Kidney (tissue), 14 donors: ENCODE measurements around the gene ARID3A. TPM values are rescaled to one million over a fixed set of nuclear protein-coding genes. Genes with fewer than 3 reads are reported as not detected.
A peak's percentile ranks its signal among the peaks of the same experiment; 100 is the strongest.

Experiments used
- DNase-seq, 5 donors: peaks; one replicate each; pipeline ENCODE4 v3.0.0-alpha.2; 2013 to 2020
- FAIRE-seq: peaks from 2 replicates; lab custom pipeline; 2012; peaks lifted over from hg19 to GRCh38; lab: Jason Lieb, UNC
- H3K27ac ChIP-seq, 2 donors: one replicate each; pipeline ENCODE4 v1.7.0; 2013; ENCODE audit warnings: low read depth in 2 of 2, low read length in 2 of 2, inconsistent platforms in 1 of 2
- H3K27me3 ChIP-seq: one replicate; pipeline ENCODE4 v1.7.1; 2013; ENCODE audit warnings: low read length, inconsistent platforms; ENCODE audit not compliant: control insufficient read depth, insufficient read depth
- H3K36me3 ChIP-seq, 3 donors: one replicate each; pipeline versions ENCODE4 v1.7.0 to v1.7.1; 2013; ENCODE audit warnings: low read length in 3 of 3, control low read depth in 1 of 3, inconsistent platforms in 1 of 3; ENCODE audit not compliant: insufficient read depth in 3 of 3, control insufficient read depth in 2 of 3
- H3K4me1 ChIP-seq, 3 donors: one replicate each; pipeline versions ENCODE4 v1.7.0 to v1.7.1; 2013; ENCODE audit warnings: low read length in 3 of 3, inconsistent platforms in 1 of 3, low read depth in 1 of 3; ENCODE audit not compliant: control insufficient read depth in 2 of 3, insufficient read depth in 2 of 3
- H3K4me3 ChIP-seq, 3 donors: one replicate each; pipeline versions ENCODE4 v1.7.0 to v1.8.1; 2013; ENCODE audit warnings: low read length in 3 of 3, control low read depth in 1 of 3, inconsistent platforms in 1 of 3
- H3K9ac ChIP-seq, 3 donors: one replicate each; pipeline versions ENCODE4 v1.7.0 to v1.7.1; 2013; ENCODE audit warnings: low read length in 3 of 3, control low read depth in 1 of 3, inconsistent platforms in 1 of 3
- H3K9me3 ChIP-seq, 3 donors: one replicate each; pipeline versions ENCODE4 v1.7.0 to v1.7.1; 2013; ENCODE audit warnings: low read length in 3 of 3, control low read depth in 1 of 3, inconsistent platforms in 1 of 3; ENCODE audit not compliant: control insufficient read depth in 2 of 3, insufficient read depth in 1 of 3
- CTCF ChIP-seq: IDR thresholded peaks from 3 replicates; pipeline ENCODE4 v1.5.1; 2012; ENCODE audit warnings: mild to moderate bottlenecking, moderate library complexity, borderline replicate concordance; ENCODE audit not compliant: insufficient read depth; ENCODE audit errors: extremely low read depth
- intact Hi-C: fragments of 100-400 bp; cut with DNase I; formaldehyde crosslinking; loops from one replicate; pipeline ENCODE4 v1.11.1; 2022
- polyA plus RNA-seq: library from polyadenylated mRNA; stranded (reverse); fragments of 350-450 nt; fragmentation: Illumina TruSeq; extraction: RNeasy Lipid Tissue Mini Kit (QIAGEN cat#74804); gene quantifications from one replicate; pipeline ENCODE4 v1.2.3, GENCODE V29; 2014; ENCODE audit warnings: low read depth, low replicate concordance; ENCODE audit not compliant: insufficient read depth
- total RNA-seq: library from RNA; stranded (reverse); fragmentation: NEBNext Ultra II Directional; extraction: Animal tissue kit (Norgen Biotek cat#: 25700); gene quantifications from one replicate; pipeline ENCODE4 v1.2.1, GENCODE V29; 2021
- donor health status: control.
- donor health status: control.
- donor health status: control.
- donor health status: control.
- donor health status: control.
- donor health status: DM: yes; HTN: yes; CAD: no.
- donor health status: Normal renal cell carcinoma (clear cell type).

ARID3A gene
- total and polyA plus RNA-seq, 2 donors from 2014 or later, result 5.6 to 16.9 TPM

GRCh38 chr19:1012334-1012733 lies 86.5 kb downstream of the ARID3A start:
- no peak overlapping the region for H3K27ac ChIP-seq
- no peaks in the 10 kb centered on the region for H3K27me3 ChIP-seq
- no peak overlapping the region for H3K9ac ChIP-seq
- intact Hi-C loops, result no loop called here
- no peak overlapping the region for H3K4me3 ChIP-seq
- DNase-seq (peak in 1 of 5 donors; percentile 73), FAIRE-seq (no peak)
- H3K36me3 ChIP-seq, result peaks cover 0 to 10% (median 0%) of the 10 kb centered on the region in 3 donors
- no peak for TF ChIP-seq CTCF
- peaks cover 0 to 19% (median 0%) of the 10 kb centered on the region in 3 donors for H3K4me1 ChIP-seq
- H3K9me3 ChIP-seq, result no peaks in the 10 kb centered on the region

- peaks cover 0 to 28% (median 0%) of the 10 kb centered on the region in 3 donors for H3K4me1 ChIP-seq
- no peak for TF ChIP-seq CTCF
- H3K27ac ChIP-seq, result no peak overlapping the region
- peak in 1 of 5 donors; percentile 73 for DNase-seq
- H3K27me3 ChIP-seq, result no peaks in the 10 kb centered on the region
- H3K9ac ChIP-seq, result no peak overlapping the region
- H3K4me3 ChIP-seq, result no peak overlapping the region
- peaks cover 0 to 10% (median 0%) of the 10 kb centered on the region in 3 donors for H3K36me3 ChIP-seq
- FAIRE-seq, result no peak
- no peaks in the 10 kb centered on the region for H3K9me3 ChIP-seq
- intact Hi-C loops, result no loop called here
Measured at GRCh38 chr19:1013218-1013617, 87.4 kb downstream of the ARID3A start.

- DNase-seq (peak in 1 of 5 donors; percentile 68), FAIRE-seq (no peak)
- intact Hi-C loops, result no loop called here
- H3K27me3 ChIP-seq, result no peaks in the 10 kb centered on the region
- H3K4me1 ChIP-seq, result peaks cover 0 to 36% (median 5%) of the 10 kb centered on the region in 3 donors
- H3K9me3 ChIP-seq, result no peaks in the 10 kb centered on the region
- H3K4me3 ChIP-seq, result no peak overlapping the region
- peaks cover 0 to 10% (median 0%) of the 10 kb centered on the region in 3 donors for H3K36me3 ChIP-seq
- H3K9ac ChIP-seq, result no peak overlapping the region
- TF ChIP-seq CTCF, result no peak
- no peak overlapping the region for H3K27ac ChIP-seq
Measured at GRCh38 chr19:1014161-1015060, 88.6 kb downstream of the ARID3A start.
